ENCODE data around the gene PRPF6. TPM values are rescaled to one million over a fixed set of nuclear protein-coding genes. Genes with fewer than 3 reads are reported as not detected.
A peak's percentile ranks its signal among the peaks of the same experiment; 100 is the strongest.

The PRPF6 gene, protein sequence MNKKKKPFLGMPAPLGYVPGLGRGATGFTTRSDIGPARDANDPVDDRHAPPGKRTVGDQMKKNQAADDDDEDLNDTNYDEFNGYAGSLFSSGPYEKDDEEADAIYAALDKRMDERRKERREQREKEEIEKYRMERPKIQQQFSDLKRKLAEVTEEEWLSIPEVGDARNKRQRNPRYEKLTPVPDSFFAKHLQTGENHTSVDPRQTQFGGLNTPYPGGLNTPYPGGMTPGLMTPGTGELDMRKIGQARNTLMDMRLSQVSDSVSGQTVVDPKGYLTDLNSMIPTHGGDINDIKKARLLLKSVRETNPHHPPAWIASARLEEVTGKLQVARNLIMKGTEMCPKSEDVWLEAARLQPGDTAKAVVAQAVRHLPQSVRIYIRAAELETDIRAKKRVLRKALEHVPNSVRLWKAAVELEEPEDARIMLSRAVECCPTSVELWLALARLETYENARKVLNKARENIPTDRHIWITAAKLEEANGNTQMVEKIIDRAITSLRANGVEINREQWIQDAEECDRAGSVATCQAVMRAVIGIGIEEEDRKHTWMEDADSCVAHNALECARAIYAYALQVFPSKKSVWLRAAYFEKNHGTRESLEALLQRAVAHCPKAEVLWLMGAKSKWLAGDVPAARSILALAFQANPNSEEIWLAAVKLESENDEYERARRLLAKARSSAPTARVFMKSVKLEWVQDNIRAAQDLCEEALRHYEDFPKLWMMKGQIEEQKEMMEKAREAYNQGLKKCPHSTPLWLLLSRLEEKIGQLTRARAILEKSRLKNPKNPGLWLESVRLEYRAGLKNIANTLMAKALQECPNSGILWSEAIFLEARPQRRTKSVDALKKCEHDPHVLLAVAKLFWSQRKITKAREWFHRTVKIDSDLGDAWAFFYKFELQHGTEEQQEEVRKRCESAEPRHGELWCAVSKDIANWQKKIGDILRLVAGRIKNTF
- 61.8 TPM for total RNA-seq
- 10 to 100 TPM; 76.8 to 85.3 (median 80.1) TPM for polyA plus RNA-seq

DNA sequence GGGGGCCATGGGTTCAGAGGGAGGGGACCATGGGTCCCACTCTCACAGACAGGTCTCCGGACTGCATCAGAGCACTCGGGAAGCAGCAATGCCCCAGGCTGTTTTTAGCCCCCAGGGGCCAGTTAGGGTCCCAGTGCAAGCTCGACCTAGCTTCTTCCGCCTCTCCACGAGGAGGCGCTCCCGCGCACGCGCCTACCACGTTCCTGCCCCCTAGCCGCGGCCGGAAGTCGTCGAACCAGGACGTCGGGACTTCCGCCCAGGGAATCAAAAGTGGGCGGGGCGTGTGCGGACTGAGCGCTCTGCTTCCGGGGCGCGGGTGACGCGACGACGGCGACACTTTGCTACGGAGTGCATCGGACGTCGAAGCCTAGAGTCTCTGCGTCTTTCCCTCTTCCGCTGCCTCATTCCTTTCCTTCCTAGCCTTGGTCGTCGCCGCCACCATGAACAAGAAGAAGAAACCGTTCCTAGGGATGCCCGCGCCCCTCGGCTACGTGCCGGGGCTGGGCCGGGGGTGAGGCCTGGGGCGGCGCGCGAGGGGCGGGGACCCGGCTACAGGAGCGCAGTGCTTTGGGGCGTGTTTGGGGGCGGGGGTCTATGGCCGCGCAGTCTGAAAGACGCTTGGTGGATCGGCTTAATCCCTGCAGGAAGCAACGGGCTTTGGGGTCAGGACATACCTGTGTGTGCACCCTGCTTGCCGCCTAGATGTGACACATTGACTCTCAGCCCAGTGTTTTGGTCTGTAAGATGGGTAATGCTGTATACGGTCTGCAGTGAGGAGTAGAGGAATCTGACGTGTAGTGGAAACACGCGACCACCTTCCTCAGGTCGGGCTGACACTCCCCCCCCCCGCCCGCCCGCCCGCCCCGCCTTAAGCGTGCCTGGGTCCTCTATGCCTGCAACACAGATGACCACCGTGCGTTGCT, at the start of gene PRPF6:
PRPF6 (plus strand) TSS at position 327 of the 923 bp plus-strand sequence; CDS start at position 441, 114 bp downstream.
- Histone ChIP-seq H3K4me3 (ENCODE audit: low read depth, low read length) (peak within 1 kb of the TSS; percentile 89), H3K27ac (ENCODE audit: insufficient read depth, low read length, poor library complexity, severe bottlenecking) (peak within 1 kb of the TSS; percentile 93), H3K4me1 (ENCODE audit: control insufficient read depth, insufficient read depth, low read length, poor library complexity, severe bottlenecking) (peaks cover 55% of the 10 kb centered on the region), H3K36me3 (ENCODE audit: control insufficient read depth, insufficient read depth, low read length) (peaks cover 33% of the 10 kb centered on the region), H3K27me3 (ENCODE audit: control insufficient read depth, insufficient read depth, low read length) (no peaks in the 10 kb centered on the region), H3K9me3 (ENCODE audit: control insufficient read depth in 2 of 2, low read length in 2 of 2) (no peaks in the 10 kb centered on the region)
- Mint-ChIP-seq H3K4me3 (peak within 1 kb of the TSS; percentile 90 to 98 (median 94)), H3K9me3 (no peaks in the 10 kb centered on the region), H3K4me1 (peaks cover 6 to 68% (median 48%) of the 10 kb centered on the region in 4 donors), H3K36me3 (peaks cover 28% of the 10 kb centered on the region), H3K27me3 (no peaks in the 10 kb centered on the region), H3K27ac (peak within 1 kb of the TSS; percentile 91 to 94 (median 93))
- ATAC-seq (ENCODE audit: low read depth in 2 of 2): peak; percentile 69 to 73
- peak; percentile 93 to 98 (median 94) for DNase-seq

DNA sequence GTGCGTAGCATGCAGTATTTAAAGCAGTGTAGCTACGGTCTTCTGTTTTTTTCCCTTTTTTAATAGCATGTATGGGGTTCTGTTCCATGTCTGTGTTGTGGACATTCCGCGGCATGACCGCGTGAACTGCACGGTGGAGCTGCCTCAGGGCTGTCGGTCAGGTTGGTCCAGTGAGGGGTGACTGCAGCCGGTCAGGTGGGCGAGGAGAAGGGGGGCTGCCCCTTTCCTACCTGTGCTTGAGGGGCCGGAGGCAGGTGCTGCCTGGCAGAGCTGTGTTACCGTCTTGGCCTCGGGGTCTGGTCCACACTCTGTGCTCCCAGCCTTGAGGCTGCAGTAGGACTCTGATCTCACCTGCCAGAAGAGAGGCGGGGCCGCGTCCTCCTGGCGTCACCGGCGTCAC, 49.2 kb upstream of the PRPF6 start:
- Mint-ChIP-seq H3K9me3 (no peaks in the 10 kb centered on the region), H3K4me1 (peaks cover 0 to 9% (median 4%) of the 10 kb centered on the region in 4 donors), H3K4me3 (no peak overlapping the region), H3K36me3 (peaks cover 38% of the 10 kb centered on the region), H3K27ac (no peak overlapping the region), H3K27me3 (no peaks in the 10 kb centered on the region)
- DNase-seq (no peak), ATAC-seq (ENCODE audit: low read depth in 2 of 2) (no peak)
- no peaks in the 10 kb centered on the region for H3K4me1 ChIP-seq (ENCODE audit: control insufficient read depth, insufficient read depth, low read length, poor library complexity, severe bottlenecking)
- H3K27me3 ChIP-seq (ENCODE audit: control insufficient read depth, insufficient read depth, low read length): no peaks in the 10 kb centered on the region
- no peaks in the 10 kb centered on the region for H3K9me3 ChIP-seq (ENCODE audit: control insufficient read depth in 2 of 2, low read length in 2 of 2)
- no peak overlapping the region for H3K27ac ChIP-seq (ENCODE audit: insufficient read depth, low read length, poor library complexity, severe bottlenecking)
- H3K36me3 ChIP-seq (ENCODE audit: control insufficient read depth, insufficient read depth, low read length): peaks cover 66% of the 10 kb centered on the region
- no peak overlapping the region for H3K4me3 ChIP-seq (ENCODE audit: low read depth, low read length)

DNA sequence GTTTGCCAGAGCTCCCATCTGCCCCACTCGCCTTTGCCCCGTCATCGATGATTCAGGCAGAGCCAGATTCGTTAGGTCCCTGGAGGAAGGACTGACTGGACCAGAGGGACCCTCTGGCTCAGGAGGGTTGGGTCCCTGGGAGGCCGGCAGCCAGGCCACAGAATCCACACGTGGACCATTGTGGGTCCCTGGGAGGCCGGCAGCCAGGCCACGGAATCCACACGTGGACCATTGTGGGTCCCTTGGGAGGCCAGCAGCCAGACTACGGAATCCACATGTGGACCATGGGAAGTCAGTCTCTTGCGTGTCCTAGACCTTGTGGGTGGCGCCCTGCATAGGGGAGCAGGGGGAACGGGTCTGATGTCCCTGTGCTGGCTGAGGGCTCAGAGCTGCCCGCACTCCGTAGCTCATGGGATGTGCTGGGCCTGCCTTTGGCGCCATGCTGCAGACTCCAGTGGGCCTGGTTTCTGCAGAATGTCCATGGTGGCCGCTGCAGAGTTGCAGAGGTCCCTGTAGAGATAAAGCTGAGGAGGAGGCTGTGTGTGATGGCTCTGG, 48.2 kb upstream of the PRPF6 start:
- no peaks in the 10 kb centered on the region for H3K27me3 Mint-ChIP-seq
- H3K4me1 Mint-ChIP-seq: peaks cover 0 to 4% (median 2%) of the 10 kb centered on the region in 4 donors
- H3K9me3 Mint-ChIP-seq: no peaks in the 10 kb centered on the region
- no peaks in the 10 kb centered on the region for H3K9me3 ChIP-seq (ENCODE audit: control insufficient read depth in 2 of 2, low read length in 2 of 2)
- peaks cover 36% of the 10 kb centered on the region for H3K36me3 Mint-ChIP-seq
- DNase-seq (no peak), ATAC-seq (ENCODE audit: low read depth in 2 of 2) (no peak)
- peaks cover 62% of the 10 kb centered on the region for H3K36me3 ChIP-seq (ENCODE audit: control insufficient read depth, insufficient read depth, low read length)
- H3K4me3 Mint-ChIP-seq: no peak overlapping the region
- no peaks in the 10 kb centered on the region for H3K4me1 ChIP-seq (ENCODE audit: control insufficient read depth, insufficient read depth, low read length, poor library complexity, severe bottlenecking)
- no peak overlapping the region for H3K27ac ChIP-seq (ENCODE audit: insufficient read depth, low read length, poor library complexity, severe bottlenecking)
- H3K27ac Mint-ChIP-seq: no peak overlapping the region
- no peaks in the 10 kb centered on the region for H3K27me3 ChIP-seq (ENCODE audit: control insufficient read depth, insufficient read depth, low read length)
- H3K4me3 ChIP-seq (ENCODE audit: low read depth, low read length): no peak overlapping the region

DNA sequence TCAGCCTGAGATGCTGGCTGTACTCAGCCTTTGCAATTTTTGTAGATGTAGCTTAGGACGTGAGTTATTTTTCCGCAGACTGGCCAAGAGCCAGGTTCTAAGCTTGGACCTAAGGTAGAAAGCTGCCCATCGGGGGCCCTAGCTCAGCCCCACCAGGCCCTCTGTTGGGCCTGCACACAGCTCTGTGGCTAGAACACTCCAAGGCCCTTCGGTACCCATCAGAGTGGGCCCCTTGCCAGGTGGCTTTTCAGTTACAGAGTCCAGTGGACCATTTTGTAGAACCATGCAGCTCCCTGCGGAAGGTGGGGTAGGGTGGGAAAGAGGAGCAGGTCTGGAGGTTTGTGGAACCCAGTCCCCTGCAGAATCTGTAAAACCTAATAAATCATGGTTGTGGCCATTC, 47.3 kb upstream of the PRPF6 start:
- Mint-ChIP-seq H3K9me3 (no peaks in the 10 kb centered on the region), H3K4me3 (no peak overlapping the region), H3K27me3 (no peaks in the 10 kb centered on the region), H3K4me1 (peaks cover 0 to 4% (median 2%) of the 10 kb centered on the region in 4 donors), H3K36me3 (peaks cover 31% of the 10 kb centered on the region), H3K27ac (no peak overlapping the region)
- Histone ChIP-seq H3K27ac (ENCODE audit: insufficient read depth, low read length, poor library complexity, severe bottlenecking) (no peak overlapping the region), H3K4me1 (ENCODE audit: control insufficient read depth, insufficient read depth, low read length, poor library complexity, severe bottlenecking) (no peaks in the 10 kb centered on the region), H3K9me3 (ENCODE audit: control insufficient read depth in 2 of 2, low read length in 2 of 2) (no peaks in the 10 kb centered on the region), H3K27me3 (ENCODE audit: control insufficient read depth, insufficient read depth, low read length) (no peaks in the 10 kb centered on the region), H3K4me3 (ENCODE audit: low read depth, low read length) (no peak overlapping the region), H3K36me3 (ENCODE audit: control insufficient read depth, insufficient read depth, low read length) (peaks cover 52% of the 10 kb centered on the region)
- ATAC-seq (ENCODE audit: low read depth in 2 of 2) (no peak), DNase-seq (no peak)

DNA sequence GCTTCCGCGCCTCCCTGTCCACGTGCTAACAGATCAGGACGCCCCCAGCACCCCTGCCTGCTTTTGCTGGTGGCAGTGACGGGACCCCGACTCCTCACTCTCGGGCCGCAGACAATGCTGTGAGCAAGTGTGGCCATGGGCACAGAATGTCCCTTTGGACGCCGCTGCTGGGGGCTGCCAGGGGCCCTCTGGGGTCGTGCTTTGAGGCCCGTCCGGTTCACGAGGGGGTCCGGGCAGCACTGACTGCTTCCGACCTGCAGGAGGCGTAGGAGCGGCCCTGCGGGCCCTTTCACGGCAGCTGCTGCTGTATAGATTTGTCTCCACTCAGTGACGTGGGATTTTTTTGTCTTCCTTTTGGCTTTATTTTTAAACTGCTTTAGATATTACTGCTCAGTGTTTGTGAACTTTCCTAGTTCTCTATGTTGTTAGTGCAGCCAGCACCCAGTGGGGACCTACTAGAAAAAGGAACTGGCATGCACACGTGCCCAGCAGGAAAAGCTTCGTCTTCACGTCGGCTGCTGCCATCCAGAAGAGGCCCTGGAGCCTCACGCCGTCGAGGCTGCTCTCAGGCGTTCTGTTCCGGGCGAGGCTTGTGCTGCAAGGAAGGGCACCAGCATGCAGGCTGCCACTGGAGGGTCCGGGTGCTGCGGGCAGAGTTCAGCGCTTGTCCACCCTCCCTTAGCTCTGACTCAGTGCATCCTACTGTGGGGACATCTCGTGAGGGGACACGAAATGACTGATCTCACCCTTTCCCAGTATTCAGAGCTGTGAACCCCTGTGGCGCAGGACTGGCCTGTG, 46.5 kb upstream of the PRPF6 start:
- H3K4me3 Mint-ChIP-seq: no peak overlapping the region
- Histone ChIP-seq H3K36me3 (ENCODE audit: control insufficient read depth, insufficient read depth, low read length) (peaks cover 46% of the 10 kb centered on the region), H3K27ac (ENCODE audit: insufficient read depth, low read length, poor library complexity, severe bottlenecking) (no peak overlapping the region), H3K9me3 (ENCODE audit: control insufficient read depth in 2 of 2, low read length in 2 of 2) (no peaks in the 10 kb centered on the region), H3K4me1 (ENCODE audit: control insufficient read depth, insufficient read depth, low read length, poor library complexity, severe bottlenecking) (no peaks in the 10 kb centered on the region), H3K27me3 (ENCODE audit: control insufficient read depth, insufficient read depth, low read length) (no peaks in the 10 kb centered on the region), H3K4me3 (ENCODE audit: low read depth, low read length) (no peak overlapping the region)
- no peak for DNase-seq
- peaks cover 26% of the 10 kb centered on the region for H3K36me3 Mint-ChIP-seq
- H3K27me3 Mint-ChIP-seq: no peaks in the 10 kb centered on the region
- ATAC-seq (ENCODE audit: low read depth in 2 of 2): no peak
- H3K4me1 Mint-ChIP-seq: peaks cover 0 to 4% (median 2%) of the 10 kb centered on the region in 4 donors
- peak overlapping the region in 1 of 3 donors; percentile 41 for H3K27ac Mint-ChIP-seq
- H3K9me3 Mint-ChIP-seq: no peaks in the 10 kb centered on the region

DNA sequence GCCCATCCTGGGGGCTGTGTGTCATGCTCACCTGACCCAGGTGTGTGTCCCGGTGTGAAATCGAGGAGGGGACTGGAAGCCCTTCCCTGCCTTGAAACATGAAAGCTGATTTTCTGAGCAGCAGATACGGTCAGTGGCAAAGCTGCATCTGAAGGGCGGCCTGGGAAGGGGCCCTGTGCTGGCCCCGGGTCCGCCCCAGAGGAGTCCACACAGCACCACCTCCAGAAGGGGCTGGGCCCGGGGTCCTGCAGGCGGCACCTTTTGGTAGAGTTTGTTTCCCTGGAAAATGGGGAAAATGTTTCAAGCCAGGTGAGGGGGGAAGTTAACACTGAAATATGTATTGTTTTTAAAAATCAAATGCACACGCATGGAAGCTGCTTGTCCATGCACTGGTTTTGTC, 45.5 kb upstream of the PRPF6 start:
- Mint-ChIP-seq H3K4me3 (no peak overlapping the region), H3K9me3 (no peaks in the 10 kb centered on the region), H3K4me1 (peaks cover 0 to 4% (median 2%) of the 10 kb centered on the region in 4 donors), H3K36me3 (peaks cover 23% of the 10 kb centered on the region), H3K27me3 (no peaks in the 10 kb centered on the region), H3K27ac (peak overlapping the region in 1 of 3 donors; percentile 20)
- ATAC-seq (ENCODE audit: low read depth in 2 of 2): no peak
- Histone ChIP-seq H3K27me3 (ENCODE audit: control insufficient read depth, insufficient read depth, low read length) (no peaks in the 10 kb centered on the region), H3K36me3 (ENCODE audit: control insufficient read depth, insufficient read depth, low read length) (peaks cover 44% of the 10 kb centered on the region), H3K9me3 (ENCODE audit: control insufficient read depth in 2 of 2, low read length in 2 of 2) (no peaks in the 10 kb centered on the region), H3K27ac (ENCODE audit: insufficient read depth, low read length, poor library complexity, severe bottlenecking) (no peak overlapping the region), H3K4me3 (ENCODE audit: low read depth, low read length) (no peak overlapping the region), H3K4me1 (ENCODE audit: control insufficient read depth, insufficient read depth, low read length, poor library complexity, severe bottlenecking) (no peaks in the 10 kb centered on the region)
- no peak for DNase-seq

Measured in CD4-positive, CD25-positive, alpha-beta regulatory T cell (primary cell).